Fibroblast of mammary gland (primary cell): Measurements from ENCODE around the gene NFE2.
A peak's percentile ranks its signal among the peaks of the same experiment; 100 is the strongest.

Source experiments
- DNase-seq: peaks from one replicate; pipeline ENCODE4 v3.0.0-alpha.2; 2010; ENCODE audit warnings: low read depth
- H3K4me3 ChIP-seq: 2 replicates; pipeline ENCODE4 v1.5.1; 2011; ENCODE audit warnings: low read depth, mild to moderate bottlenecking, low read length, moderate library complexity; ENCODE audit not compliant: control insufficient read depth
- CTCF ChIP-seq: conservative IDR thresholded peaks from 2 replicates; pipeline ENCODE4 v1.5.1; 2011; ENCODE audit warnings: low read depth, low read length, inconsistent platforms; ENCODE audit not compliant: control insufficient read depth, insufficient read depth

NFE2 gene

DNA sequence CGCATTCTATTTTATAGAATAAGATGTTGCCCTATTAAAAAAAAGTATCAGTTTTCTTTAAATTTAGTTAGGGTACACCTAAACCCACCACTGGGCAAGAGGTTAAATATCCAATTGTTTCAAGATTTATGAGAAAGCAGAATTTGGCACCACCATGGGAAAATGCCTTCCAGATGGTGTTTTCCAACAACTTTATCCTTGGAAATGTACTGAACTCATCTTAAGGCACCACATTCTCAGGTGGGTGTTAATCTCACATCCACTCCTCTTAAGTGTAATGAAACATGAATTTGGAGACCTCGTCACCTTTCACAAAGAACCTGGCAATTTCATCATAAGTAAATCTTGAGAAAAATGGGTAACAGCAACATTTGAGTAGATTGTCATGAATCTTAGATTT, 34.0 kb downstream of the NFE2 start:
- no peak for TF ChIP-seq CTCF
- DNase-seq = no peak
- no peak overlapping the region for H3K4me3 ChIP-seq

- TF ChIP-seq CTCF = no peak
- no peak for DNase-seq
- H3K4me3 ChIP-seq = no peak overlapping the region
Observed at GRCh38 chr12:54265364-54265812, 35.4 kb downstream of the NFE2 start.

GRCh38 chr12:54262403-54262925, 38.4 kb downstream of the NFE2 start:
- DNase-seq = peak; percentile 61
- no peak for TF ChIP-seq CTCF

DNA sequence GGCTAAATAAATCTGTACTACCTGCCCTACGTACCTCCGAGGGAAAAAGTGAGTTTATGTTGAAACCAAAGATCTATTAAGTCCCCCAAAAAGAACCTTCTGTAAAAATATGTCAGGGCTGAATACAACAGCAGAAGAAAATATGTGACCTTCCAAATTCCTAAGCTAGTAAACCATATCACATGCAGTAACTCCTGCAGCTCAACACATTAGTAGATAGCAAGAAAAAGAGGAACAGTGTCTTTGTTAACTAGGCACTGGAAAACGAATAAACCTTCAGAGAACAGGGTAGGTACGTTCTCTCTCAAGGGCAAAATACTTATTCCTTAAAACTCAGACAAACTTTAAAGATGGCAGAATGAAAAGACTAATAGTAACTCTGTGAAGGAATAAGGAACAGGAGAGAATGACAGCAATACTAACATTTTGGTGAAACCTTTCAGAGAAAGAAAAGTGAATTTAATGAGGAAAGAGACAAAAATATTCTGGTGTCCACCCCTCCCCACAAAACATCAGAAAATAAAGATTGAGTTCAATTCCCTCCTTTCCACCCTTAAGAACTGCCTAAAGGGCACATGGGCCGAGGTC, 38.9 kb downstream of the NFE2 start:
- TF ChIP-seq CTCF = no peak
- no peak overlapping the region for H3K4me3 ChIP-seq
- no peak for DNase-seq

More at GRCh38 chr12:54262403-54262925, 38.4 kb downstream of the NFE2 start:
- no peak overlapping the region for H3K4me3 ChIP-seq

GRCh38 chr12:54259194-54260011, 41.4 kb downstream of the NFE2 start:
- DNase-seq = peak; percentile 79
- peak overlapping the region; percentile 35 for H3K4me3 ChIP-seq
- TF ChIP-seq CTCF = no peak

- no peak for DNase-seq
- TF ChIP-seq CTCF = no peak
- no peak overlapping the region for H3K4me3 ChIP-seq
Observed at GRCh38 chr12:54258201-54258681, 42.6 kb downstream of the NFE2 start.
